ENCODE measurements around the gene ZFC3H1.

ZFC3H1 gene

DNA sequence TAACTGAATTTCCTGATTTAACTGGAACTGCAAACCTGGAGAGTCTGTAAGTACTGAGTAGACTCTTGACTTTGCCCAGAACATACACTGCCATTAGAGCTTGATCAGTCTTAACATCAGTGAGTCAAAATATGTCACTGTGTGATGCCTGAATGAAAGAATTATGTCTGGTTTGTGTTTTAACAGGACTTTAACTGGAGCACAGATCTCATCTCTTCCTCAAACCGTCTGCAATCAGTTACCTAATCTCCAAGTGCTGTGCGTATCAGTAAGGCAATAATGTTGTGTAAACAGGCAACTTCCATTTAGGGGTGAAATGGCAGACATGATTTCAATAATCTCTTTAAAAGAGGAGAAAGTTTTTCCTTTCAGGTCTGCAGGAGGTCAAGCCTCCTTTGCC lies 97.0 kb downstream of the ZFC3H1 start:
- DNase-seq = no peak

DNA sequence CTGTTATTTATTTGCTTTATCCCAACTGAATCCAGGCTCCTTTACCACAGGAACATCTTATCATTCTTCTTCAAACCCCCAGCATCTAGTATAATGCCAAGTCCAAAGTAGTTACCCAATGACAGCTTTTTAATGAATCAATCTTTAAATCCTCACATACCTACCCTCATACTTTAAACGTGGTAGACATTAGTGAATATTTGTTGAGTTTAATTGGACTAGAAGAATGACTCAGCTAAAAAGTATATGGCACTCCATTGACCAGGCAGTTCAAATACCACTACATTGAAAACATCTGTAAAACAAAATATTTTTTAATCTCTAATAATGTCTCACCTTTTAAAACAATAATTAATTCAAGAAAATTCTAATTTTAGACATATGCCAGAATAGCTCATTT lies 98.1 kb downstream of the ZFC3H1 start:
- DNase-seq = no peak

DNA sequence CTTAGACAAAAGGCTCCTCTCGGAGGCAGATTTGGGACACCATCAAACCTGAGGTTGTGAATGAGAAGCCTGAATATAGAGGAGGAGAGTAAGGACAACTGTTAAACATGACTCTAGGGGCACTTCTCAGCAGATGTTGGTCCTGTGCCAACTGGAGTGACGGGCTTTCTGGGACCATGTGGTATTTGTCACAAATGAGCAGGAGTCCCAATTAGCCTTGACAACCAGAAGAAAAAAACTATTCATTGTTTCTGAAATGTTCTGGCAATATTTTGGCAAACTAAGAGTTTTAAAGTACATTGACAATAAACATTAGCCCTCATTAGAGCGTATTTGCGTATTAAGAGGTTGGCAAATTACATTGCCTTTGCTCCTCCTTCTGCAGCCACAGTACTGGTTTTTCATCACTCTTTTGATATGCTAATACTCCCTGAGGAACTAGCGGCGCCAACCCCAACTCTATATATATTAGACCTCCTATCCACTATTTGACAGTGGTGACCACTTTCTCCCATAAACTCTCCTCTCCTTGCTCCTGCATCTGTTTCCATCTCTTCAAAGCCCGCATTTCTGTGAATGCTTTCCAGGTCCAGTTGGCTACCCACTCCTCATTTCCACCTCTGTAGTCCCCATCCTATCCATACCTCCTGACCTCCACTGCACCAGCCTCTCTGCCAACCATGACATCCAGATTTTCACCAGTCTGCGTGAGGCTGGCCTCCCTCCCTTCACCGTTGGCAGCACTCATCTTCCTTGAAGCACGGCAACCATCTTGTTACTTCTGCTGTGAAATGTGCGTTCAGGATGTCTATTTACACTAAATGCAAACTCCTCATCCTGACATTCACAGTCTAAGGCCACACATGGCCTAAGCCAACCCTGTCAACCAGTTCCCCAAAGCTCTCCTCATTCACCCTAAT lies 100.7 kb downstream of the ZFC3H1 start:
- DNase-seq = no peak

All from GF-D8 (cell line).